Tracheal epithelial cell (primary cell): ENCODE results near the gene GLUL. TPM values are rescaled to one million over a fixed set of nuclear protein-coding genes. Genes with fewer than 3 reads are reported as not detected.

Source experiments
- total RNA-seq: library from RNA; depleted of rRNA; stranded (reverse); fragments of >200 nt; gene quantifications from 2 replicates; pipeline ENCODE4 v1.2.1, GENCODE V29; 2014

GLUL gene
- 375 and 637 TPM in 2 replicates for total RNA-seq

GRCh38 chr1:182391362-182392049 lies at the start of gene GLUL:
GLUL (minus strand) TSS chr1:182391790; CDS start chr1:182388737, 3,053 bp downstream.

GRCh38 chr1:182400567-182400966 lies 9.0 kb upstream of the GLUL start, which contains the start of gene TEDDM1:
TEDDM1 (minus strand) TSS chr1:182400667; CDS start chr1:182400485, 182 bp downstream.

Other genes with a start within 250 kb of the GLUL start
- not detected in 2 replicates for gene TEDDM1, start 8.9 kb upstream of the GLUL start, total RNA-seq
- not detected in 2 replicates for gene RGSL1, start 58.4 kb upstream of the GLUL start, total RNA-seq
- gene RNASEL, start 197.5 kb upstream of the GLUL start, total RNA-seq, result 5.5 and 5.8 TPM in 2 replicates
- 0.72 and 3.0 TPM in 2 replicates for gene RGS16, start 212.6 kb upstream of the GLUL start, total RNA-seq